ENCODE measurements around the gene BTAF1.

BTAF1 gene

GRCh38 chr10:92054807-92055206, 131.2 kb downstream of the BTAF1 start:
- no peak for DNase-seq

- DNase-seq = no peak
Observed at GRCh38 chr10:92062273-92062672, 138.7 kb downstream of the BTAF1 start.

- no peak for DNase-seq
Observed at GRCh38 chr10:92064506-92064905, 140.9 kb downstream of the BTAF1 start.

- DNase-seq = no peak
Observed at GRCh38 chr10:92066386-92066785, 142.8 kb downstream of the BTAF1 start.

GRCh38 chr10:92068900-92069299, 145.3 kb downstream of the BTAF1 start:
- no peak for DNase-seq

GRCh38 chr10:92074126-92074887, 150.7 kb downstream of the BTAF1 start:
- no peak for DNase-seq

GRCh38 chr10:92075829-92076228, 152.3 kb downstream of the BTAF1 start:
- no peak for DNase-seq

- no peak for DNase-seq
Observed at GRCh38 chr10:92076722-92077121, 153.2 kb downstream of the BTAF1 start.

- DNase-seq = no peak
Observed at GRCh38 chr10:92079003-92079402, 155.4 kb downstream of the BTAF1 start.

All from SIG-M5 (cell line).